GM12878 (cell line): ENCODE measurements around the gene COG7. TPM values are rescaled to one million over a fixed set of nuclear protein-coding genes. Genes with fewer than 3 reads are reported as not detected.

ENCODE experiments used
- ATAC-seq: fragments of 200-7000 bp; cut with Tn5 transposase; 3 replicates; pipeline ENCODE4 v1.9.1; 2020; ENCODE audit warnings: mild to moderate bottlenecking, moderate library complexity
- BruUV-seq: library from RNA; stranded (reverse); fragments of 400-500 nt; replicated peaks from 2 replicates; lab custom pipeline; 2021; lab: Mats Ljungman, UMichigan
- CTCF ChIA-PET: fragments of 300-600 bp; sonication (Branson Sonifier 250); formaldehyde crosslinking; extraction: SDS; loops from one replicate; lab custom pipeline; 2021; ENCODE audit warnings: inconsistent platforms; lab: Yijun Ruan, JAX
- POLR2A ChIA-PET: fragments of 350-600 bp; formaldehyde crosslinking; extraction: SDS; loops from one replicate; lab custom pipeline; 2021; ENCODE audit warnings: inconsistent platforms; lab: Charles Lee
- RAD21 ChIA-PET: fragments of 300-600 bp; sonication (Branson Sonifier 250); formaldehyde crosslinking; loops from one replicate; lab custom pipeline; 2023; ENCODE audit warnings: antibody characterized with exemption; ENCODE audit not compliant: unreplicated experiment; lab: Charles Lee
- SMC1A ChIA-PET: fragments of 300-600 bp; sonication (Branson Sonifier 250); formaldehyde crosslinking; loops from one replicate; lab custom pipeline; 2023; ENCODE audit not compliant: unreplicated experiment, uncharacterized antibody; lab: Charles Lee
- DNase-seq: peaks from one replicate; pipeline ENCODE4 v3.0.0-alpha.2; 2011; ENCODE audit warnings: low read depth, low spot score
- FAIRE-seq: peaks from 3 replicates; lab custom pipeline; 2011; peaks lifted over from hg19 to GRCh38; lab: Jason Lieb, UNC
- H2AFZ ChIP-seq: 2 replicates; pipeline ENCODE4 v1.6.0; 2011; ENCODE audit warnings: low read depth, low read length, control low read depth; ENCODE audit not compliant: control insufficient read depth
- H3K27ac ChIP-seq: 2 replicates; pipeline ENCODE4 v1.5.1; 2011; ENCODE audit warnings: control low read depth; ENCODE audit not compliant: control insufficient read depth, insufficient read depth
- H3K27me3 ChIP-seq, 2 experiments: replicated peaks in 1 of 2; 2 replicates each; pipeline versions ENCODE4 v1.6.0 to v1.6.1; 2011; ENCODE audit warnings: low read length in 1 of 2; ENCODE audit not compliant: control insufficient read depth in 2 of 2, insufficient read depth in 2 of 2
- H3K36me3 ChIP-seq, 2 experiments: 2 replicates each; pipeline ENCODE4 v1.5.1; 2011; ENCODE audit warnings: low read length in 1 of 2; ENCODE audit not compliant: control insufficient read depth in 2 of 2, insufficient read depth in 2 of 2
- H3K4me1 ChIP-seq: 2 replicates; pipeline ENCODE4 v1.6.1; 2011; ENCODE audit warnings: mild to moderate bottlenecking, low read length, moderate library complexity, mixed read lengths; ENCODE audit not compliant: control insufficient read depth, insufficient read depth
- H3K4me2 ChIP-seq: 2 replicates; pipeline ENCODE4 v1.6.0; 2011; ENCODE audit warnings: control low read depth; ENCODE audit not compliant: control insufficient read depth, insufficient read depth
- H3K4me3 ChIP-seq: fragments of 200-600 bp; sonication (generic); 2 replicates; pipeline ENCODE4 v1.5.1; 2016
- H3K79me2 ChIP-seq: 2 replicates; pipeline ENCODE4 v1.6.0; 2011; ENCODE audit warnings: low read length; ENCODE audit not compliant: control insufficient read depth, insufficient read depth
- H3K9ac ChIP-seq: 2 replicates; pipeline ENCODE4 v1.8.0; 2011; ENCODE audit warnings: low read length, control low read depth, mixed read lengths; ENCODE audit not compliant: control insufficient read depth, insufficient read depth
- H3K9me3 ChIP-seq: replicated peaks from 3 replicates; pipeline ENCODE4 v1.5.1; 2011; ENCODE audit warnings: mild to moderate bottlenecking, low read length; ENCODE audit not compliant: control insufficient read depth, insufficient read depth
- H4K20me1 ChIP-seq: 2 replicates; pipeline ENCODE4 v1.6.0; 2011; ENCODE audit not compliant: control insufficient read depth, insufficient read depth
- CREB1 ChIP-seq: IDR thresholded peaks from 2 replicates; pipeline ENCODE4 v1.6.1; 2012; ENCODE audit warnings: low read depth, mild to moderate bottlenecking, inconsistent platforms
- CUX1 ChIP-seq: IDR thresholded peaks from 2 replicates; pipeline ENCODE4 v1.6.1; 2012; ENCODE audit warnings: improper control_type of control experiment, low read depth, low read length; ENCODE audit not compliant: insufficient replicate concordance
- EZH2 ChIP-seq: IDR thresholded peaks from 2 replicates; pipeline ENCODE4 v1.6.1; 2012; ENCODE audit warnings: low read depth, mild to moderate bottlenecking, control low read depth, inconsistent platforms, low read length, borderline replicate concordance; ENCODE audit not compliant: control insufficient read depth
- GATAD2B ChIP-seq: fragments of 450-650 bp; conservative IDR thresholded peaks from 2 replicates; pipeline ENCODE4 v1.6.1; 2017; ENCODE audit warnings: low read depth, mild to moderate bottlenecking, moderate library complexity
- POLR2AphosphoS2 ChIP-seq: IDR thresholded peaks from 2 replicates; pipeline ENCODE4 v1.6.1; 2011; ENCODE audit warnings: low read depth, mild to moderate bottlenecking, low read length, improper control_type of control experiment, moderate library complexity
- SUZ12 ChIP-seq: fragments of 200-600 bp; sonication (generic); IDR thresholded peaks from one replicate; pipeline ENCODE4 v1.6.1; 2018; ENCODE audit warnings: antibody characterized with exemption, mild to moderate bottlenecking; ENCODE audit not compliant: unreplicated experiment
- TARDBP ChIP-seq: IDR thresholded peaks from 2 replicates; pipeline ENCODE4 v1.6.1; 2016; ENCODE audit warnings: borderline replicate concordance
- WGBS: methylation state at CpG from one replicate; pipeline ENCODE4 v1.1.6; 2016; ENCODE audit warnings: low lambda C conversion rate; ENCODE audit not compliant: insufficient replicate concordance, insufficient coverage; ENCODE audit errors: missing lambda C conversion rate; 5-methylcytosine and 5-hydroxymethylcytosine counted together
- in situ Hi-C: fragments of 300-500 bp; cut with MboI; formaldehyde crosslinking; loops from 9 replicates; pipeline ENCODE4 v1.14.3; 2018; ENCODE audit warnings: mixed read lengths
- intact Hi-C: fragments of 100-400 bp; cut with micrococcal nuclease; formaldehyde crosslinking; loops from one replicate; pipeline ENCODE4 v1.14.2; 2022; ENCODE audit not compliant: unreplicated experiment
- polyA plus RNA-seq, 11 experiments: library from polyadenylated mRNA; depleted of rRNA in 4 of 11; unstranded in 6 of 11; stranded (reverse) in 5 of 11; fragments of >200 nt; fragmentation: Nextera tagmentation in 4 of 11; fragmentation: Illumina TruSeq in 1 of 11; extraction: Ambion mirVana in 4 of 11; extraction: Trizol in 1 of 11; gene quantifications; 1 replicate in 1 of 11; 2 replicates in 10 of 11; pipeline versions ENCODE4 v1.2.1 to v1.2.3, GENCODE V29; 2011 to 2016; ENCODE audit warnings: inconsistent platforms in 2 of 11, missing spikeins in 2 of 11, low read depth in 1 of 11
- total RNA-seq, 4 experiments: library from RNA; depleted of rRNA in 3 of 4; stranded (reverse); fragments of >200 nt in 3 of 4; fragmentation: Illumina TruSeq in 1 of 4; extraction: Trizol in 1 of 4; gene quantifications; 2 replicates each; pipeline versions ENCODE4 v1.2.1 to v1.2.3, GENCODE V29; 2013 to 2021
- TF ChIP-seq, protein P1 (sequence below): fragments of 450-650 bp; IDR thresholded peaks from 2 replicates; pipeline ENCODE4 v1.6.1; 2017; ENCODE audit warnings: mild to moderate bottlenecking
- TF ChIP-seq, protein P2 (sequence below): fragments of 450-650 bp; IDR thresholded peaks from 2 replicates; pipeline ENCODE4 v1.6.1; 2017; ENCODE audit warnings: mild to moderate bottlenecking, low read depth, inconsistent platforms; ENCODE audit not compliant: poor library complexity, severe bottlenecking

Gene COG7
- total and polyA plus RNA-seq, 10 of the 15 experiments (the other 5 are each of a cell fraction or from before 2014, with no cell fraction given), result 2.9 to 24.0 (median 10.0) TPM

GRCh38 chr16:23433261-23433920, 19.6 kb downstream of the COG7 start:
- ChIA-PET SMC1A (interaction anchor here (0.6 to 6.7 kb wide), 29 partner anchors 8 to 708 kb away, joined by 3 to 189 read pairs (median 5); partner anchors contain the start of genes SCNN1B and SCNN1G), POLR2A (no interaction called here), RAD21 (interaction anchor here (0.7 to 6.6 kb wide), 18 partner anchors 11 to 285 kb away, joined by 3 to 159 read pairs (median 4); partner anchors contain the start of genes SCNN1B, SCNN1G and USP31), CTCF (interaction anchor here (0.6 to 10.5 kb wide), 59 partner anchors 7 to 1072 kb away, joined by 3 to 470 read pairs (median 5); partner anchors contain the start of genes COG7, SCNN1B, SCNN1G and USP31)
- Histone ChIP-seq H3K27ac (no peak overlapping the region), H3K4me1 (no peaks in the 10 kb centered on the region), H3K4me3 (no peak overlapping the region), H3K9me3 (no peaks in the 10 kb centered on the region), H3K27me3 (no peaks in the 10 kb centered on the region), H4K20me1 (no peaks in the 10 kb centered on the region), H2AFZ (no peak overlapping the region), H3K36me3 (peaks cover 2 to 12% of the 10 kb centered on the region in 2 experiments), H3K79me2 (no peaks in the 10 kb centered on the region), H3K4me2 (no peak overlapping the region), H3K9ac (no peak overlapping the region)
- no peak for DNase-seq
- no TSS peak for BruUV-seq
- in situ Hi-C loops, result loop anchor here (5.0 kb wide), 1 partner anchor 256 kb away; no protein-coding TSS in a partner anchor
- intact Hi-C loops, result loop anchor here (10.0 kb wide), 1 partner anchor 99 kb away; no protein-coding TSS in a partner anchor
- no peak for ATAC-seq
- 97% methylated on average over 16 of the region's 16 CpGs for WGBS
- no peak for FAIRE-seq
- TF ChIP-seq EZH2 (no peak), SUZ12 (no peak), POLR2AphosphoS2 (no peak), GATAD2B (no peak), CREB1 (no peak), TARDBP (no peak), CUX1 (no peak)
- TF ChIP-seq, protein P1, sequence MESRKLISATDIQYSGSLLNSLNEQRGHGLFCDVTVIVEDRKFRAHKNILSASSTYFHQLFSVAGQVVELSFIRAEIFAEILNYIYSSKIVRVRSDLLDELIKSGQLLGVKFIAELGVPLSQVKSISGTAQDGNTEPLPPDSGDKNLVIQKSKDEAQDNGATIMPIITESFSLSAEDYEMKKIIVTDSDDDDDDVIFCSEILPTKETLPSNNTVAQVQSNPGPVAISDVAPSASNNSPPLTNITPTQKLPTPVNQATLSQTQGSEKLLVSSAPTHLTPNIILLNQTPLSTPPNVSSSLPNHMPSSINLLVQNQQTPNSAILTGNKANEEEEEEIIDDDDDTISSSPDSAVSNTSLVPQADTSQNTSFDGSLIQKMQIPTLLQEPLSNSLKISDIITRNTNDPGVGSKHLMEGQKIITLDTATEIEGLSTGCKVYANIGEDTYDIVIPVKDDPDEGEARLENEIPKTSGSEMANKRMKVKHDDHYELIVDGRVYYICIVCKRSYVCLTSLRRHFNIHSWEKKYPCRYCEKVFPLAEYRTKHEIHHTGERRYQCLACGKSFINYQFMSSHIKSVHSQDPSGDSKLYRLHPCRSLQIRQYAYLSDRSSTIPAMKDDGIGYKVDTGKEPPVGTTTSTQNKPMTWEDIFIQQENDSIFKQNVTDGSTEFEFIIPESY, result no peak
- TF ChIP-seq, protein P2, sequence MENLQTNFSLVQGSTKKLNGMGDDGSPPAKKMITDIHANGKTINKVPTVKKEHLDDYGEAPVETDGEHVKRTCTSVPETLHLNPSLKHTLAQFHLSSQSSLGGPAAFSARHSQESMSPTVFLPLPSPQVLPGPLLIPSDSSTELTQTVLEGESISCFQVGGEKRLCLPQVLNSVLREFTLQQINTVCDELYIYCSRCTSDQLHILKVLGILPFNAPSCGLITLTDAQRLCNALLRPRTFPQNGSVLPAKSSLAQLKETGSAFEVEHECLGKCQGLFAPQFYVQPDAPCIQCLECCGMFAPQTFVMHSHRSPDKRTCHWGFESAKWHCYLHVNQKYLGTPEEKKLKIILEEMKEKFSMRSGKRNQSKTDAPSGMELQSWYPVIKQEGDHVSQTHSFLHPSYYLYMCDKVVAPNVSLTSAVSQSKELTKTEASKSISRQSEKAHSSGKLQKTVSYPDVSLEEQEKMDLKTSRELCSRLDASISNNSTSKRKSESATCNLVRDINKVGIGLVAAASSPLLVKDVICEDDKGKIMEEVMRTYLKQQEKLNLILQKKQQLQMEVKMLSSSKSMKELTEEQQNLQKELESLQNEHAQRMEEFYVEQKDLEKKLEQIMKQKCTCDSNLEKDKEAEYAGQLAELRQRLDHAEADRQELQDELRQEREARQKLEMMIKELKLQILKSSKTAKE, result no peak
